HL-60 (cell line): ENCODE results near the gene HGD.
A peak's percentile ranks its signal among the peaks of the same experiment; 100 is the strongest.

Source experiments
- DNase-seq, 2 experiments: peaks; one replicate each; pipeline ENCODE4 v3.0.0-alpha.2; 2010 to 2020; ENCODE audit warnings: low read depth in 1 of 2, low spot score in 1 of 2
- H3K27ac ChIP-seq: fragments of 250-450 bp; sonication (Bioruptor Pico); replicated peaks from 2 replicates; pipeline ENCODE4 v1.5.1; 2020; ENCODE audit warnings: mild to moderate bottlenecking, moderate library complexity
- H3K27me3 ChIP-seq: fragments of 250-450 bp; sonication (Bioruptor Pico); 2 replicates; pipeline ENCODE4 v1.5.1; 2021; ENCODE audit warnings: mild to moderate bottlenecking, moderate library complexity; ENCODE audit not compliant: insufficient read depth, poor library complexity, severe bottlenecking
- H3K4me3 ChIP-seq: replicated peaks from 2 replicates; pipeline ENCODE4 v1.5.1; 2011; ENCODE audit warnings: mild to moderate bottlenecking, control low read depth, low read length; ENCODE audit not compliant: insufficient read depth
- CTCF ChIP-seq: IDR thresholded peaks from one replicate; pipeline ENCODE4 v1.5.1; 2011; ENCODE audit warnings: low read length, control low read depth, inconsistent platforms; ENCODE audit not compliant: insufficient read depth
- GABPA ChIP-seq: IDR thresholded peaks from 2 replicates; pipeline ENCODE4 v1.6.1; 2012; ENCODE audit warnings: low read depth
- POLR2AphosphoS5 ChIP-seq: IDR thresholded peaks from 2 replicates; pipeline ENCODE4 v1.6.1; 2012; ENCODE audit warnings: low read depth
- REST ChIP-seq: IDR thresholded peaks from 2 replicates; pipeline ENCODE4 v1.6.1; 2012; ENCODE audit warnings: low read depth; ENCODE audit not compliant: insufficient replicate concordance
- SPI1 ChIP-seq: IDR thresholded peaks from 2 replicates; pipeline ENCODE4 v1.6.1; 2012; ENCODE audit warnings: low read depth, mild to moderate bottlenecking, borderline replicate concordance

HGD gene

GRCh38 chr3:120596853-120597223 lies 85.2 kb downstream of the HGD start:
- TF ChIP-seq GABPA = no peak
- no peak for TF ChIP-seq REST
- TF ChIP-seq SPI1 = no peak
- no peak for TF ChIP-seq POLR2AphosphoS5
- TF ChIP-seq CTCF = no peak
- Histone ChIP-seq H3K27ac (peak overlapping the region; percentile 89), H3K4me3 (peak overlapping the region; percentile 76), H3K27me3 (no peaks in the 10 kb centered on the region)
- DNase-seq = no peak

GRCh38 chr3:120596116-120596852 lies 85.8 kb downstream of the HGD start, which contains the start of gene NDUFB4:
Gene NDUFB4, plus strand, starts transcription at chr3:120596336. Its CDS starts 24 bp downstream, at chr3:120596360.
- H3K4me3 ChIP-seq = peak within 1 kb of the TSS; percentile 76
- no peaks in the 10 kb centered on the region for H3K27me3 ChIP-seq
- peak; percentile 84 for TF ChIP-seq POLR2AphosphoS5
- TF ChIP-seq REST = peak; percentile 11
- no peak for TF ChIP-seq GABPA
- DNase-seq = peak; percentile 94 to 98
- peak within 1 kb of the TSS; percentile 89 for H3K27ac ChIP-seq

GRCh38 chr3:120595788-120596115 lies 86.3 kb downstream of the HGD start:
- no peaks in the 10 kb centered on the region for H3K27me3 ChIP-seq
- peak overlapping the region; percentile 76 for H3K4me3 ChIP-seq
- TF ChIP-seq SPI1 (no peak), REST (no peak)
- no peak for DNase-seq
- H3K27ac ChIP-seq = peak overlapping the region; percentile 89

GRCh38 chr3:120587332-120587975 lies 94.6 kb downstream of the HGD start:
- no peak for DNase-seq
- no peak overlapping the region for H3K27ac ChIP-seq
- TF ChIP-seq REST = no peak
- TF ChIP-seq SPI1 = no peak
- no peak for TF ChIP-seq POLR2AphosphoS5
- TF ChIP-seq GABPA = no peak
- TF ChIP-seq CTCF = no peak
- H3K27me3 ChIP-seq = no peaks in the 10 kb centered on the region
- no peak overlapping the region for H3K4me3 ChIP-seq
